ENCODE results near the gene ARHGAP26. TPM values are rescaled to one million over a fixed set of nuclear protein-coding genes. Genes with fewer than 3 reads are reported as not detected.
A peak's percentile ranks its signal among the peaks of the same experiment; 100 is the strongest.

ARHGAP26 gene
- total RNA-seq, 1 experiment from 2014 or later = 54.3 TPM

DNA sequence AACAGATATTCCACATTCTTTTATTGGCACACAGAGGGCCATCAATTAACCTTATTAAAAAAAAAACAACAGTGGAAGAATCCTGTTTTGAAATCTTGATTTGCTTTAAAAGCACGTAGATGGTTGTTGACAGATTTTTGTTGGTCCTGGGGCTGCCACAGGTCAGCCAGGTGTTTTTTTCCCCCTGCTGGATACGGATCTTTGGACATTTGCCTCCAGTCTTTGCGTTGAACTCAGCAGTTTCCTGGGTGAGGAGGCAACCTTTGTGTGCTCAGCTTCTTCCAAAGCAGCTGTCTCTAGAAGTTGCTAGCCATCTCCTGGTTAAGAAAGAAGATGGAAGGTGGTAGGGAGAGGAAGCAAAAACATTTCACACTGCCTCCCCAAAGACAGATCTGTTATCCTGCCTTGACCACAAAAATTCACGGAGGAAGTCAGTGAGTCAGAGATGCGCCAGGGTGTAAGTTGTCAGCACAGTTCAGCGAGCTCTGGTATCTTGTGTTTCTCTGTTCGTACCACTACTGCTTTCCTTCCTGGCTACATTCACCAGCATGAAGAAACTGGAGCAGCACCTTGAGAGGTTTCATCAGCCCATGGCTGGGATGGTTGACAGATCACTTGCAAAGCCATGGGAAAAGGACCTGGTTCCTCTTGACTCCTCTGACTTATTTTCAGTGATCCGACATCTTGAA lies 207.3 kb downstream of the ARHGAP26 start:
- peak; percentile 93 for DNase-seq (ENCODE audit: unreplicated experiment)
- intact Hi-C loops (cut with micrococcal nuclease) = no loop called here
- Mint-ChIP-seq H3K4me1 (ENCODE audit: insufficient read depth, unreplicated experiment) (peaks cover 43% of the 10 kb centered on the region), H3K27me3 (ENCODE audit: insufficient read depth, unreplicated experiment) (no peaks in the 10 kb centered on the region), H3K4me3 (ENCODE audit: unreplicated experiment) (peak overlapping the region; percentile 29), H3K9me3 (ENCODE audit: unreplicated experiment) (no peaks in the 10 kb centered on the region), H3K36me3 (ENCODE audit: insufficient read depth, unreplicated experiment) (no peaks in the 10 kb centered on the region), H3K27ac (ENCODE audit: low read depth, unreplicated experiment) (peak overlapping the region; percentile 87)
- CTCF ChIA-PET = interaction anchor here (2.5 kb wide), 1 partner anchor 19 kb away, joined by 15 read pairs; no protein-coding TSS in a partner anchor
- POLR2A ChIA-PET = interaction anchor here (0.7 to 1.3 kb wide), 7 partner anchors 15 to 990 kb away, joined by 3 to 8 read pairs (median 3); partner anchors contain the start of gene NR3C1
- BruUV-seq (replicated peaks) = no TSS peak
- TF ChIP-seq, protein P1, sequence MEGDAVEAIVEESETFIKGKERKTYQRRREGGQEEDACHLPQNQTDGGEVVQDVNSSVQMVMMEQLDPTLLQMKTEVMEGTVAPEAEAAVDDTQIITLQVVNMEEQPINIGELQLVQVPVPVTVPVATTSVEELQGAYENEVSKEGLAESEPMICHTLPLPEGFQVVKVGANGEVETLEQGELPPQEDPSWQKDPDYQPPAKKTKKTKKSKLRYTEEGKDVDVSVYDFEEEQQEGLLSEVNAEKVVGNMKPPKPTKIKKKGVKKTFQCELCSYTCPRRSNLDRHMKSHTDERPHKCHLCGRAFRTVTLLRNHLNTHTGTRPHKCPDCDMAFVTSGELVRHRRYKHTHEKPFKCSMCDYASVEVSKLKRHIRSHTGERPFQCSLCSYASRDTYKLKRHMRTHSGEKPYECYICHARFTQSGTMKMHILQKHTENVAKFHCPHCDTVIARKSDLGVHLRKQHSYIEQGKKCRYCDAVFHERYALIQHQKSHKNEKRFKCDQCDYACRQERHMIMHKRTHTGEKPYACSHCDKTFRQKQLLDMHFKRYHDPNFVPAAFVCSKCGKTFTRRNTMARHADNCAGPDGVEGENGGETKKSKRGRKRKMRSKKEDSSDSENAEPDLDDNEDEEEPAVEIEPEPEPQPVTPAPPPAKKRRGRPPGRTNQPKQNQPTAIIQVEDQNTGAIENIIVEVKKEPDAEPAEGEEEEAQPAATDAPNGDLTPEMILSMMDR (IDR thresholded peaks at IDR 0.05; ENCODE audit: unreplicated experiment) = no peak

DNA sequence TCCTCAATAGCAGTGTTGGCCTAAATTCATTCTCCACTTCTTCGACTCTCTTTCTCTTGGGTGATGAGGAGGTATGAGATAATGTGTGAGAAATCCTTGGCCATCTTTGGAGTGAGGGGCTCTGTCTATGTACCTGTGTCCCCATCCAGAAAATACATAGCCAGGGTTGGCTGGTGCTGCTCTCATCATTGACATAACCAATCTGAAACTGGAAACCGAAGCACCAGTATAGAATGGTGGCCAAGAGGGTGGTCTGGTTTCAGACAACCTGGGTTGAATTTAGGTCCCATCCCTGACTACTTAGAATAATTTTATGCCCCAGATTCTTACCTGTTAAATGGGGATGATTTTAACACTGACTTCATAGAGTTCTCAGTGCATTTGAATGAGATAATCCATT lies 208.1 kb downstream of the ARHGAP26 start:
- H3K27me3 Mint-ChIP-seq (ENCODE audit: insufficient read depth, unreplicated experiment) = no peaks in the 10 kb centered on the region
- no peak for DNase-seq (ENCODE audit: unreplicated experiment)
- TF ChIP-seq, protein P1 (IDR thresholded peaks at IDR 0.05; ENCODE audit: unreplicated experiment) = no peak
- no peaks in the 10 kb centered on the region for H3K9me3 Mint-ChIP-seq (ENCODE audit: unreplicated experiment)
- BruUV-seq (replicated peaks) = no TSS peak
- no peaks in the 10 kb centered on the region for H3K36me3 Mint-ChIP-seq (ENCODE audit: insufficient read depth, unreplicated experiment)
- peak overlapping the region; percentile 87 for H3K27ac Mint-ChIP-seq (ENCODE audit: low read depth, unreplicated experiment)
- peaks cover 48% of the 10 kb centered on the region for H3K4me1 Mint-ChIP-seq (ENCODE audit: insufficient read depth, unreplicated experiment)
- POLR2A ChIA-PET = interaction anchor here (0.9 to 1.2 kb wide), 3 partner anchors 21 to 518 kb away, joined by 3 to 5 read pairs (median 3); no protein-coding TSS in a partner anchor
- CTCF ChIA-PET = interaction anchor here (0.6 to 0.8 kb wide), 3 partner anchors 209 to 360 kb away, joined by 3 read pairs; no protein-coding TSS in a partner anchor
- intact Hi-C loops (cut with micrococcal nuclease) = no loop called here
- H3K4me3 Mint-ChIP-seq (ENCODE audit: unreplicated experiment) = peak overlapping the region; percentile 29

DNA sequence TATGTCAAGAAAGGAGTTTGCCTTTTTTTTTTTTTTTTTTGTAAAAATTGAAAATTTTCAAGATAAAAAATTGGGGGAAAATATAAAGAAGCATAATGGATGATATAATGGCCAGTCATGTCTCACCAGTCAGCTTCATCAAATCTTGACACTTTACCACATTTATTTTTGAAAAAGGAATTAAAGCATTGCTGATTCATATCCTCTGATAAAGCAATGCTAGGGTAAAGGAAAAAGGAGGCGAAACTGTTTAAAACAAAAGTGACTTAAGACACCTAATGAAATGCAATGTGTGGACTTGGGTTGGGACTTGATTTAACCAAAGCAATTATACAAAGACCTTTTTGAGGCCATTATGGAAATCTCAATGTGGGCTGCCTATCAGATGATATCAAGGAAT lies 208.5 kb downstream of the ARHGAP26 start:
- ChIA-PET POLR2A (interaction anchor here (0.7 to 1.0 kb wide), 3 partner anchors 20 to 422 kb away, joined by 3 to 7 read pairs (median 5); no protein-coding TSS in a partner anchor), CTCF (interaction anchor here (0.6 to 1.1 kb wide), 5 partner anchors 24 to 360 kb away, joined by 3 read pairs; no protein-coding TSS in a partner anchor)
- Mint-ChIP-seq H3K27me3 (ENCODE audit: insufficient read depth, unreplicated experiment) (no peaks in the 10 kb centered on the region), H3K9me3 (ENCODE audit: unreplicated experiment) (no peaks in the 10 kb centered on the region), H3K4me1 (ENCODE audit: insufficient read depth, unreplicated experiment) (peaks cover 48% of the 10 kb centered on the region), H3K4me3 (ENCODE audit: unreplicated experiment) (no peak overlapping the region), H3K27ac (ENCODE audit: low read depth, unreplicated experiment) (peak overlapping the region; percentile 87), H3K36me3 (ENCODE audit: insufficient read depth, unreplicated experiment) (no peaks in the 10 kb centered on the region)
- no peak for DNase-seq (ENCODE audit: unreplicated experiment)
- BruUV-seq (replicated peaks) = no TSS peak
- TF ChIP-seq, protein P1 (IDR thresholded peaks at IDR 0.05; ENCODE audit: unreplicated experiment) = no peak
- intact Hi-C loops (cut with micrococcal nuclease) = no loop called here

DNA sequence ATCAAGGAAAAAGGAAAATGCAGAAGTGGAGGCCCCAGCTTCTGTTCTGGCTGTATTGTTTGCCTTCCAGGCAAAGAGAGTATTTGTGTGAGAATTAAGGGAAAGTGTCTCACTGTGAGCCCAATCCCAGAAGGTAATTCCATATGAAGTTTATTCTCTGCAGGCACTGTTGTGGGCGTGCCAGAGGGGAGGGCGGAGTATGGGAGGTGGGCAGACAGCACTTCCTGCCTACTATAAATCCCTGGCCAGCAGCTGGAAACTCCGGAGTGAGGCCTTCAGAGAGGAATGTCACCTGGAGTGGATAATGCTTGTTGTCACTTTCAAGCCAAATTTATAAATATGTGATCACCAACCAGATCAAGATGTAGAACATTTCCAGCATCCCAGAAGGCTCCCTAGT lies 209.5 kb downstream of the ARHGAP26 start:
- TF ChIP-seq, protein P1 (IDR thresholded peaks at IDR 0.05; ENCODE audit: unreplicated experiment) = no peak
- DNase-seq (ENCODE audit: unreplicated experiment) = peak; percentile 45
- H3K9me3 Mint-ChIP-seq (ENCODE audit: unreplicated experiment) = no peaks in the 10 kb centered on the region
- no peak overlapping the region for H3K27ac Mint-ChIP-seq (ENCODE audit: low read depth, unreplicated experiment)
- CTCF ChIA-PET = interaction anchor here (0.6 to 1.1 kb wide), 3 partner anchors 23 to 134 kb away, joined by 3 read pairs; no protein-coding TSS in a partner anchor
- no TSS peak for BruUV-seq (replicated peaks)
- no peaks in the 10 kb centered on the region for H3K36me3 Mint-ChIP-seq (ENCODE audit: insufficient read depth, unreplicated experiment)
- no peaks in the 10 kb centered on the region for H3K27me3 Mint-ChIP-seq (ENCODE audit: insufficient read depth, unreplicated experiment)
- POLR2A ChIA-PET = interaction anchor here (0.5 to 0.6 kb wide), 2 partner anchors 309 to 1164 kb away, joined by 3 read pairs; no protein-coding TSS in a partner anchor
- no peak overlapping the region for H3K4me3 Mint-ChIP-seq (ENCODE audit: unreplicated experiment)
- intact Hi-C loops (cut with micrococcal nuclease) = no loop called here
- H3K4me1 Mint-ChIP-seq (ENCODE audit: insufficient read depth, unreplicated experiment) = peaks cover 48% of the 10 kb centered on the region

Measured in MCF 10A (cell line).